NOMO-1 (cell line): Measurements from ENCODE around the gene SHANK2.

Experiments used
- DNase-seq, 2 experiments: peaks; one replicate each; lab custom pipeline; 2025; ENCODE audit not compliant: unreplicated experiment in 2 of 2; lab: John Stamatoyannopoulos, UW

Gene SHANK2

DNA sequence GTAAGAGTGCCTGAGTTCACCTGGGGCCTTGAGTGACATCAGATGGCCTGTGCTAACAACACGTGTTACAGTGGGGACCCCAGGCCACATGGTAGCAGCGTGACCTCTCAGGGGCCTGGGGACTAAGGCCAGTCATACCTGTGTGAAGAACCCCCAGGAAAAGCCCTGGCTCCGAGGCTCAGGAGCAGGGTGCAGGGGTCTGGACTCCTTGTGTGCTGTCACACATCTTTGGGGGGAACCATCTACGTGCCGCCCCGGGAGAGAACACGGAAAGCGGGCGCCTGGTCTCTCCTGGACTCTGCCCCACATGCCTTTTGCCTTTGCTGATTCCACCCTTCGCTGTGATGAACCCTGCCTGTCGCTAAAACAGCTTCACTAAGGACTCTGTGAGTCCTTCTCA lies 48.7 kb downstream of the SHANK2 start:
- DNase-seq = no peak

GRCh38 chr11:71202966-71203365 lies 49.4 kb downstream of the SHANK2 start:
- no peak for DNase-seq

- no peak for DNase-seq
Observed at GRCh38 chr11:71202598-71202944, 49.8 kb downstream of the SHANK2 start.
